NCI-H187 (cell line): ENCODE data around the gene GNAL.

Experiments
- DNase-seq, 2 experiments: peaks; one replicate each; lab custom pipeline; 2025; lab: John Stamatoyannopoulos, UW

The GNAL gene

GRCh38 chr18:11767329-11767728, 78.3 kb downstream of the GNAL start:
- DNase-seq: no peak

- no peak for DNase-seq
Observed at GRCh38 chr18:11767935-11768334, 78.9 kb downstream of the GNAL start.

- DNase-seq: no peak
Observed at GRCh38 chr18:11775436-11776174, 86.5 kb downstream of the GNAL start.

- DNase-seq: no peak
Observed at GRCh38 chr18:11780042-11780441, 91.0 kb downstream of the GNAL start.

- no peak for DNase-seq
Observed at GRCh38 chr18:11783716-11784331, 94.8 kb downstream of the GNAL start.

- no peak for DNase-seq
Observed at GRCh38 chr18:11784674-11785304, 95.7 kb downstream of the GNAL start.

- DNase-seq: no peak
Observed at GRCh38 chr18:11785444-11786055, 96.5 kb downstream of the GNAL start.

GRCh38 chr18:11789716-11790510, 100.8 kb downstream of the GNAL start:
- DNase-seq: no peak

GRCh38 chr18:11791131-11791530, 102.1 kb downstream of the GNAL start:
- DNase-seq: no peak

- DNase-seq: no peak
Observed at GRCh38 chr18:11792632-11793031, 103.6 kb downstream of the GNAL start.

GRCh38 chr18:11794195-11794594, 105.1 kb downstream of the GNAL start:
- no peak for DNase-seq

- DNase-seq: no peak
Observed at GRCh38 chr18:11795916-11796315, 106.9 kb downstream of the GNAL start.

- DNase-seq: no peak
Observed at GRCh38 chr18:11798271-11798670, 109.2 kb downstream of the GNAL start.

- DNase-seq: no peak
Observed at GRCh38 chr18:11799066-11799465, 110.0 kb downstream of the GNAL start.

GRCh38 chr18:11800566-11801334, 111.7 kb downstream of the GNAL start:
- no peak for DNase-seq

GRCh38 chr18:11801573-11801972, 112.5 kb downstream of the GNAL start:
- no peak for DNase-seq

- no peak for DNase-seq
Observed at GRCh38 chr18:11802158-11802557, 113.1 kb downstream of the GNAL start.

- no peak for DNase-seq
Observed at GRCh38 chr18:11802586-11802985, 113.5 kb downstream of the GNAL start.

GRCh38 chr18:11807233-11807632, 118.2 kb downstream of the GNAL start:
- no peak for DNase-seq

- DNase-seq: no peak
Observed at GRCh38 chr18:11808001-11808855, 119.2 kb downstream of the GNAL start.
